HCT116 (cell line): ENCODE measurements around the gene BORCS5. TPM values are rescaled to one million over a fixed set of nuclear protein-coding genes. Genes with fewer than 3 reads are reported as not detected.

ENCODE experiments used
- ATAC-seq: fragments of 200-7000 bp; cut with Tn5 transposase; 2 replicates; pipeline ENCODE4 v1.9.1; 2020; ENCODE audit warnings: mild to moderate bottlenecking, moderate library complexity
- BruUV-seq: library from RNA; stranded (reverse); fragments of 400-500 nt; replicated peaks from 2 replicates; lab custom pipeline; 2021; lab: Mats Ljungman, UMichigan
- CTCF ChIA-PET: fragments of 300-600 bp; sonication (Branson Sonifier 250); formaldehyde crosslinking; loops from one replicate; lab custom pipeline; 2021; ENCODE audit warnings: antibody characterized with exemption; lab: Charles Lee
- POLR2A ChIA-PET: fragments of 300-600, 350-600 bp; sonication (Branson Sonifier 250); formaldehyde crosslinking; loops from one replicate; lab custom pipeline; 2021; ENCODE audit warnings: antibody characterized with exemption; lab: Charles Lee
- RAD21 ChIA-PET, 2 experiments: fragments of 300-600 bp; sonication (Branson Sonifier 250); formaldehyde crosslinking; loops; one replicate each; lab custom pipeline; 2023; ENCODE audit warnings: low total read pairs in 2 of 2; ENCODE audit not compliant: uncharacterized antibody in 2 of 2, unreplicated experiment in 2 of 2, low non-redundant PET in 1 of 2; lab: Charles Lee
- DNase-seq: peaks from one replicate; pipeline ENCODE4 v3.0.0-alpha.2; 2010; ENCODE audit warnings: low read depth, low spot score
- H2AFZ ChIP-seq: fragments of 200-600 bp; shearing (Covaris generic), sonication (generic); 2 replicates; pipeline ENCODE4 v1.6.1; 2017; ENCODE audit warnings: low read depth, mixed run types, mixed read lengths, antibody characterized with exemption, low read length; ENCODE audit not compliant: poor library complexity, severe bottlenecking
- H3K27ac ChIP-seq: 2 replicates; pipeline ENCODE4 v1.5.1; 2012; ENCODE audit warnings: low read depth, low read length
- H3K27me3 ChIP-seq: fragments of 200-600 bp; sonication (generic); 2 replicates; pipeline ENCODE4 v1.6.1; 2016; ENCODE audit warnings: mixed run types, low read length, mixed read lengths; ENCODE audit not compliant: insufficient read depth
- H3K36me3 ChIP-seq, 2 experiments: fragments of 200-500 bp in 1 of 2; fragments of 200-600 bp in 1 of 2; sonication (Bioruptor generic) in 1 of 2; sonication (generic) in 1 of 2; 2 replicates each; pipeline versions ENCODE4 v1.5.1 to v1.6.1; 2014 to 2016; ENCODE audit warnings: low read length in 2 of 2, inconsistent platforms in 1 of 2, mixed read lengths in 1 of 2, mixed run types in 1 of 2; ENCODE audit not compliant: insufficient read depth in 2 of 2, control insufficient read depth in 1 of 2
- H3K4me1 ChIP-seq, 2 experiments: fragments of 200-600 bp in 1 of 2; sonication (generic) in 1 of 2; 2 replicates each; pipeline versions ENCODE4 v1.5.1 to v1.6.1; 2012 to 2017; ENCODE audit warnings: low read length in 2 of 2, inconsistent platforms in 1 of 2, mild to moderate bottlenecking in 1 of 2, mixed read lengths in 1 of 2, mixed run types in 1 of 2, moderate library complexity in 1 of 2; ENCODE audit not compliant: insufficient read depth in 2 of 2, control insufficient read depth in 1 of 2
- H3K4me2 ChIP-seq: fragments of 200-600 bp; sonication (generic); 2 replicates; pipeline ENCODE4 v1.6.1; 2017; ENCODE audit warnings: mixed run types, low read length, mixed read lengths
- H3K4me3 ChIP-seq, 2 experiments: fragments of 200-600 bp in 1 of 2; sonication (generic) in 1 of 2; replicated peaks in 1 of 2; 2 replicates each; pipeline ENCODE4 v1.5.1; 2011 to 2016; ENCODE audit warnings: low read length in 2 of 2, control low read depth in 1 of 2, low read depth in 1 of 2, mild to moderate bottlenecking in 1 of 2, mixed read lengths in 1 of 2, mixed run types in 1 of 2
- H3K79me2 ChIP-seq: fragments of 200-600 bp; sonication (generic); 2 replicates; pipeline ENCODE4 v1.6.1; 2017; ENCODE audit warnings: mild to moderate bottlenecking, mixed run types, low read length, moderate library complexity, mixed read lengths; ENCODE audit not compliant: insufficient read depth
- H3K9ac ChIP-seq: fragments of 200-600 bp; sonication (generic); 2 replicates; pipeline ENCODE4 v1.6.1; 2016; ENCODE audit warnings: low read length, mixed read lengths
- H3K9me2 ChIP-seq: fragments of 200-600 bp; sonication (generic), shearing (Covaris generic); 2 replicates; pipeline ENCODE4 v1.6.1; 2017; ENCODE audit warnings: mixed run types, mild to moderate bottlenecking, moderate library complexity; ENCODE audit not compliant: insufficient read depth
- H3K9me3 ChIP-seq, 2 experiments: fragments of 200-500 bp in 1 of 2; fragments of 200-600 bp in 1 of 2; sonication (Bioruptor generic) in 1 of 2; sonication (generic) in 1 of 2; 2 replicates each; pipeline ENCODE4 v1.6.1; 2014 to 2017; ENCODE audit warnings: low read length in 2 of 2, mixed read lengths in 2 of 2, inconsistent platforms in 1 of 2, low read depth in 1 of 2, mild to moderate bottlenecking in 1 of 2, mixed run types in 1 of 2, moderate library complexity in 1 of 2; ENCODE audit not compliant: control insufficient read depth in 1 of 2, insufficient read depth in 1 of 2
- H4K20me1 ChIP-seq: fragments of 200-600 bp; sonication (generic), shearing (Covaris generic); 2 replicates; pipeline ENCODE4 v1.6.1; 2017; ENCODE audit warnings: mixed run types, mild to moderate bottlenecking, moderate library complexity; ENCODE audit not compliant: insufficient read depth
- CBX3 ChIP-seq: IDR thresholded peaks from 2 replicates; pipeline ENCODE4 v1.6.1; 2012; ENCODE audit warnings: low read depth
- ELF1 ChIP-seq: IDR thresholded peaks from 2 replicates; pipeline ENCODE4 v1.6.1; 2012; ENCODE audit warnings: low read depth, borderline replicate concordance
- POLR2AphosphoS5 ChIP-seq: IDR thresholded peaks from 2 replicates; pipeline ENCODE4 v1.6.1; 2011; ENCODE audit warnings: mild to moderate bottlenecking, low read depth, low read length, moderate library complexity
- SP1 ChIP-seq: IDR thresholded peaks from 2 replicates; pipeline ENCODE4 v1.6.1; 2012; ENCODE audit warnings: low read depth
- intact Hi-C: fragments of 100-400 bp; cut with micrococcal nuclease; formaldehyde crosslinking; loops from 2 replicates; pipeline ENCODE4 v1.10.0; 2022
- total RNA-seq: library from RNA; stranded (reverse); gene quantifications from one replicate; pipeline ENCODE4 v1.2.1, GENCODE V29; 2021; ENCODE audit not compliant: unreplicated experiment

BORCS5 gene
- total RNA-seq, 1 experiment from 2014 or later: 8.7 TPM

- no peak for TF ChIP-seq ELF1
- no peak for TF ChIP-seq SP1
- H2AFZ ChIP-seq: no peak overlapping the region
- peaks cover 5 to 12% of the 10 kb centered on the region in 2 experiments for H3K4me1 ChIP-seq
- intact Hi-C loops: no loop called here
- RAD21 ChIA-PET: no interaction called here
- no peaks in the 10 kb centered on the region for H3K27me3 ChIP-seq
- no peaks in the 10 kb centered on the region for H3K9me2 ChIP-seq
- H3K4me2 ChIP-seq: no peak overlapping the region
- BruUV-seq: no TSS peak
- POLR2A ChIA-PET: no interaction called here
- no peaks in the 10 kb centered on the region for H3K9me3 ChIP-seq
- no peak overlapping the region for H3K4me3 ChIP-seq
- H3K27ac ChIP-seq: no peak overlapping the region
- H3K9ac ChIP-seq: no peak overlapping the region
- no peak for DNase-seq
- H3K79me2 ChIP-seq: no peaks in the 10 kb centered on the region
- H3K36me3 ChIP-seq: no peaks in the 10 kb centered on the region
- ATAC-seq: no peak
- CTCF ChIA-PET: no interaction called here
- no peaks in the 10 kb centered on the region for H4K20me1 ChIP-seq
Observed at GRCh38 chr12:12439636-12440035, 82.8 kb downstream of the BORCS5 start.

GRCh38 chr12:12440784-12441428, 84.0 kb downstream of the BORCS5 start:
- no peaks in the 10 kb centered on the region for H3K9me3 ChIP-seq
- CTCF ChIA-PET: no interaction called here
- H3K36me3 ChIP-seq: no peaks in the 10 kb centered on the region
- no peak overlapping the region for H3K4me3 ChIP-seq
- ATAC-seq: no peak
- H2AFZ ChIP-seq: no peak overlapping the region
- H3K27ac ChIP-seq: no peak overlapping the region
- no peak overlapping the region for H3K9ac ChIP-seq
- H4K20me1 ChIP-seq: no peaks in the 10 kb centered on the region
- BruUV-seq: no TSS peak
- RAD21 ChIA-PET: no interaction called here
- POLR2A ChIA-PET: no interaction called here
- H3K4me1 ChIP-seq: peaks cover 5 to 12% of the 10 kb centered on the region in 2 experiments
- no peak for TF ChIP-seq POLR2AphosphoS5
- TF ChIP-seq CBX3: no peak
- H3K9me2 ChIP-seq: no peaks in the 10 kb centered on the region
- H3K27me3 ChIP-seq: no peaks in the 10 kb centered on the region
- H3K79me2 ChIP-seq: no peaks in the 10 kb centered on the region
- DNase-seq: no peak
- intact Hi-C loops: no loop called here
- H3K4me2 ChIP-seq: no peak overlapping the region
